HG02571 (cell line): Measurements from ENCODE around the gene NRROS.
"Not testable (repeated sequence)": the region's sequence is repeated elsewhere in the genome, so short reads cannot be mapped to it uniquely, and the experiment has no call there.

ENCODE experiments used
- ATAC-seq: cut with Tn5 transposase; IDR thresholded peaks from one replicate; pipeline ENCODE4 v1.9.1; 2021; ENCODE audit warnings: mild to moderate bottlenecking, moderate library complexity; ENCODE audit not compliant: unreplicated experiment

NRROS gene

DNA sequence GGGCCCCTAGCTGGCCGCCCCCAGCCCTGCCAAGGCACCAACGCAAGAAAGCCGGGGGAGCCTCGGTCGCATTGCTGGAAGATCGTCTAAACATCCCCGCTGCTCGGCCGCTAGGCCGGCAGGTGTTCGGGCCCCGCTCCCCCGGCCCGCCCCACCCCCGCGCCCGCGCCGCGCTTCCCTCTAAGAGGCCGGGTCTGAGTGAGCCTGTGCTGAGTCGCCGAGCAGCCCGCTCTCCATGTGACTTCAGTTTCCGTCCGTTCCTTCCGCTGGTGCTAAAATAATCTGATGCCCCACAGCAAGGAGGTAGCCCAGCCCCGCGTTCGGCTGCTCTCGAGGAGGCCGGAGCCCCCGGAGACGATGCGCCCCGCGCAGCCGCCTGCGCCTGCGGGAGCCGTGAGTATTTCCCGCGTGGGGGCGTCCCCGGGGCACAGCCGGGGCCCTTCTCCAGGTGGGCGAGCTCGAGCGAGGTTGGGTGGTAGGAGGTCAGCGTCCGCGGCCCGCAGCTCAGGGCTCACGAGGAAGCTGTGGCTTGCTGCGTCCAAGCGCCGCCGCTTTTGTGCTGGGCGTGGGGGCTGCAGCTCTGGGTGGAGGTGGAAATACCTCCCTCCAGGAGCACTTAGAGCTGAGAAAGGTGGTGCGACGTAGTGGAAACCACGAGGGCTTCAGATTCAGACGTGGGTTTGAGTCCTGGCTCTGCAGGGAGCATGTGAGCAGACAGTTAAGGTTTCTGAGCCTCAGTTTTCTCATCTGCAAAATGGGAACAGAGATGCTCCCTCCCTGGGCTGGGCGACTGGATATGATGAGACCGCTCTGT lies at the start of gene NRROS:
Gene NRROS, plus strand, starts transcription at position 212 of the 814 bp plus-strand sequence. CDS start 14,846 bp downstream, outside the sequence.
- ATAC-seq, result peak; percentile 36

GRCh38 chr3:196590279-196590678 lies 49.2 kb upstream of the NRROS start:
- no peak for ATAC-seq

DNA sequence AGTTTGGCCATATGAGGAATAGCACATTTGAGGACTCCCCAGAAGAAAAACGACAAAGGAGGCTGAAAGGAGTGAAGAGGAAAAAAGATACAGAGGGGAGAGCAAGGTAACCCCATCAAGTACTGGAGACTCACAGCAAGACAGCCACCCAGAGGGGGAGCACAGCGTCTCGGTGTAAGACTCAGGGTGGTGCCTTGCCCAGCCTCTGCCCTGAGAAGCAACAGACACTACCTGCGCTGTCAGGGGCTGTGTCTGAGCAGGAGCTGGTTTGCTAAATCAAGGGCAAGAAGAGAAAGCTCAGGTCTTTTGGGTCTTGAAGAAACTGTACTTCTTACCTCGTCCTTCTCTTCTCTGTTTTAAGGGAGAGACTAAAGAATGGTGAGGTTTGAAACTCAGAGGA lies 43.1 kb upstream of the NRROS start:
- ATAC-seq, result no peak

GRCh38 chr3:196597971-196598733 lies 41.3 kb upstream of the NRROS start:
- not testable (repeated sequence) for ATAC-seq

DNA sequence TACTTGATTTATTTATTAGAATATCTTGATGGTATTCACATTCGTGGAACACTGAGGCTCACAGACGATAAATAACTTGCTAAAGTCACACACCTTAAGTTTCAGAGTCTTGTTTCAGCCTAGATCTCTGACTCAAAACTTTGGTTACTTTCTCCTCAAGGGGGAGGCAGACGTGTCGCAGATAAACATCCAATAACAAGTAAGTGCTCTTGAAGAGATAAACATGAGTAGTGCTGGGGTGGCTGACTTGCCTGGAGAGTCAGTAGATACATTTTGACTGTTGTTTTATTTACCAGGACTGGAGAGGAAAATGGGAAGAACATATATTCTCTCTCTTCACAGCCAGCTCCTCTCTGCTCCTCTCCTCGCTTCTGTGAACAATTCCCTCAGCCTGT lies 39.8 kb upstream of the NRROS start:
- ATAC-seq, result no peak

GRCh38 chr3:196600359-196600758 lies 39.1 kb upstream of the NRROS start:
- ATAC-seq, result no peak

DNA sequence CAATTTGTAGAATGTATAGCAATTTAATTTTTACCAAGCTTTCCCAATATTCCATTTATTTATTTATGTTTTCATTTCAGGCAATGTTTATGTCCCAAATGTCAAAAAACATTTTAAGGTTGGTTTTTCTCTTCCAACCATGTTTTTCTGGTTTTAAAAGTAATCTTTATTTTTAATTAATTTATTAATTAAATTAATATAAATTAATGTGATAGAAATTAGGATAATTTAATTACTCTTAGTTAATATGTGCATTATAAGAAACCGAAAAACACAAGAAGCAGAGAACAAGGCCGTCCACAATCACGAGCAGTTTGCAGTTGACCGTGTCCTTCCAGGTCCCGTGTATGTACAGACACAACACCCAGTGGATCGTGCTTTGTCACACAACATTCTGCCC lies 36.8 kb upstream of the NRROS start:
- ATAC-seq, result no peak

DNA sequence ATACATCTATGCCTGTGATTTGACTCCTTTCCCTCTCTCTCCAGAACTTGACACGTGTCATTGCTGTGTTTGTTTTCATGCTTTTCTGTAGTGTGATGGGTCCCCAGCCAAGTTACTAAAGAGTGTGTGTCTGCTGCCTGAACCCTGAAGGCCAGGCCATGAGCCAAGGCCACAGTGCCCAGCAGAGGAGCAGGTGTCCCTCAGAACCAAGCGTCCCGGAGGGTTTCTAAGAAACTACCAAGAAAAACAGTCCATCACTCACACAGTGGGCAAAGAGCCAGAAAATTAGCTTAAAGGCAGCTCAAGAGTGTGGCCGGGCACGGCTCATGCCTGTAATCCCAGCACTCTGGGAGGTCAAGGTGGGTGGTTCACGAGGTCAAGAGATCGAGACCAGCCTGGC lies 35.8 kb upstream of the NRROS start:
- ATAC-seq, result no peak

DNA sequence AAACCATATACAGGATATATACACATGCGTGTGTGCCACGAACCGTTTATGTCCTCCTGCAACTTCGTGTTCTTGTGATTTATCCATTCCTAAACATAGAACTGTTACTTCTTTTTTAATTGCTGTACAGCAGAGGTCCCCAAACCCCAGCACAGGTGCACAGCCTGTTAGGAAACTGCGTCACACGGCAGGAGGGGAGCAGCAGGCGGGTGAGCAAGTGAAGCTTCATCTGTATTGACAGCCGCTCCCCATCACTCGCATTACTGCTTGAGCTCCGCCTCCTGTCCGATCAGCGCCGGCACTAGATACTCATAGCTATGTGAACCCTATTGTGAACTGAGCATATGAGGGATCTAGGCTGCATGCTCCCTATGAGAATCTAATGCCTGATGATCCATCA lies 34.9 kb upstream of the NRROS start:
- ATAC-seq, result no peak

GRCh38 chr3:196608693-196609092 lies 30.8 kb upstream of the NRROS start:
- ATAC-seq, result no peak

DNA sequence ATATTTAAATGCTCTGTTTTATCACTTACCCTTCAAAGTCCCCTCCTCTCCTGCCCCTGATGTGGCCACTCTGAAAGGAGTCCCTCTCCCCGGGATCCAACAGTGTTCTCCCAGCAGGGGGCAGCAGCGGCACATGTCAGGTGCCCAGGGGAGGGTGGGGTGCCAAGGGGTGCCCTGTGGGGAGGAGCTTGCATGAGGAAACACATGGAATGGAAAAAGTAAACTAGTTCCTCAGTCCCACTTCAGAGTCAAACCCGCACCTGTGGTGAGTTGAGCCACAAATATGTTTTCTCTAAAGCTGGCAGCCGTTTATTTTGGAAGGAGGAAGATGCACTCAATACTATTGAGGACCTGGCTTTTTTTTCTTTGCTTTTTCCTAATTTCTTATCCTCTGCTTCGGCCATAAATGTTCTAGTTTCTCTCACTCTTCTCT lies 30.1 kb upstream of the NRROS start:
- peak; percentile 56 for ATAC-seq

DNA sequence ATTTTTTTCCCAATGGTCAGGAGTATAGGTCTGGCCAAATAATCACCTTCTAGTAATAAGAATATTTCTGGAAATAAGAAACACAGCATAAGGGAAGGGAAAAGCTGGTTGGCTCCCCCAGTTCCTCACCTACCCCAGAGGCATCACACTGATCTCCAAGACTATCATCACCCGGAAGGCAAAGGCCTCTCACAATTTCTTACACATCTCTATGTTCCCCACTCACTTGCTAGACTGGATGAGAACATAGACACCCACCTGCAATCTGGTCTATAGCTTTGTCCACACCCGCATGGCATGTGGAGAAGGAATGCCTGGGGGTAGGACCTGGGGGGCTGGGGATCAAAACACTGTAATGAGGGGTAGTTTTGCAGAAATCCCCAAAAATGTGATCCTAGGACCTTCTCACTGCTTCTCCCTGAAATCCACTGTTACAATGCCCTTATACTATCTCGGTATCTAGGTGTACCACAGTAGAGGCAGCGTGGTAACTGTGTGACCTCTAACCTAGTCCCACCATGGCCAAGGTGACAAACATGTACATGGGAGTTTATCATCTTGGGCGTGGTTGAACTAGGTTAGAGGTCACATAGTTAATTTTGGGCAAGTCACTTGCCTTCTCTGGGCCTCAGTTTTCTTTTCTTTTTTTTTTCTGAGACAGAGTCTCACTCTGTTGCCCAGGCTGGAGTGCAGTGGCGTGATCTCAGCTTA lies 29.5 kb upstream of the NRROS start:
- no peak for ATAC-seq

DNA sequence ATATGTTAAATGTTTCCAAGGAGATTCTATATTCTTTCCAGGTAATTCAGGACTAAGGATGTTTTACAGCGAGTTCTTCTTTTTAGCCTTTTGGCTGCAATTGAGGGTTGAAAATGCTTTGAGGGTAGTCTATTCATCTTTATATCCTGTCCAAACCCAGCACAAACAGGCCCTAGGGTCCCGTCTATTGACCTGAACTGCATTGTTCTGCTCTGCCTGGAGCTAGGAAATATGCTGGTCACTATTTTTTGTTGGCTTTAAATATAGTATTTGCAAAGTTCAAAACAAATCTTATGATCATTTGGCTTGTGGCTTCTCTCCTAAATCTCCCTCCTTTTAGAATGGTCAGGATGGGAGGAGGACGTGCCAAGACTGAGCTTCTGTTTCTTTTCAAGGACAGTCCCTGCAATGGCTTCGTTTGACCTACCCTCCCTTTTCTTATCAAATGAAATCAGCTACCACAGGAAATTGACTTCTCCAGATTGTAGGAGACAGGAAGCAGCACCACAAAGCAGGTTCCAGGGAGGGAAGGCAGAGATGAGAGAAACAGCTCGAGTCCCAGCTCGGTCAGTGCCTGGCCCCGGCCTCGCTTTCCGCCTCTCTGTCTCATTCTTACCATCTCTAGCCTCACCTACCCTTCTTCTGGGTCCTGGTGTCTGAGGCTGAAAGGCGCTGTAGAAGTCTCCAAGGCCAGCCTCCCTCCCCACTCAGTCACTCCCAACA lies 27.6 kb upstream of the NRROS start:
- no peak for ATAC-seq

DNA sequence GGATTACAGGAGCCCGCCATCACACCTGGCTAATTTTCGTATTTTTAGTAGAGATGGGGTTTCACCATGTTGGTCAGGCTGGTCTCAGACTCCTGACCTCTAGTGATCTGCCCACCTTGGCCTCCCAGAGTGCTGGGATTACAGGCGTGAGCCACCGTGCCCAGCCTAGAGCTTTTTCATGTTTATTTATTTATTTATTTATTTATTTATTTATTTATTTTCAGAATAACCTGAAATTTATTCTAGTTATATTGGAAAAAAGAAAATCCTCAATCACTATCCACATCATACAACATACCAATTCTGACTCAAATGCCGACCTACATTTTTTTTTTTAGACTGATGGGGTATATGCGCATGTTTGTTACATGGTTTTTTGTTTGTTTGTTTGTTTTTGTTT lies 24.3 kb upstream of the NRROS start:
- not testable (repeated sequence) for ATAC-seq

GRCh38 chr3:196617256-196617655 lies 22.2 kb upstream of the NRROS start:
- ATAC-seq, result no peak

DNA sequence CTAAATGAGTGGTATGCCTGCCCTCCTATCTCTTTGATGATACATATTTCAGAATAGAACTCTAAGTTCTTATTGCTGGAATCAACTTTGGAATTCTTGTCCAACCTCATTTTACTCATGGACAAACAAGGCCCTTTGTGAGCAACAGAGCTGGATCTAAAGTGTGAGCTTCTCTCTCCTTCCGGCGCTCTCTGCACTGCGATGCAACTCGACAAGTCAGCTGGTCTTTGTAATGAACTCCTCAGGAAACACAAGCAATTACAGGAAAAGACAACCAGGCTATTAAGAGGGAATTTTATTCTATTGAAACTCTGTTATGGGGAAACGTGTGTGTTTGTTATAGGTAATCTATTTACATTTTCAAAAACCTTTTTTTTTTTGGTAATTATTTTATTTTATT lies 20.3 kb upstream of the NRROS start:
- ATAC-seq, result no peak

- not testable (repeated sequence) for ATAC-seq
Observed at GRCh38 chr3:196619627-196620026, 19.9 kb upstream of the NRROS start.

DNA sequence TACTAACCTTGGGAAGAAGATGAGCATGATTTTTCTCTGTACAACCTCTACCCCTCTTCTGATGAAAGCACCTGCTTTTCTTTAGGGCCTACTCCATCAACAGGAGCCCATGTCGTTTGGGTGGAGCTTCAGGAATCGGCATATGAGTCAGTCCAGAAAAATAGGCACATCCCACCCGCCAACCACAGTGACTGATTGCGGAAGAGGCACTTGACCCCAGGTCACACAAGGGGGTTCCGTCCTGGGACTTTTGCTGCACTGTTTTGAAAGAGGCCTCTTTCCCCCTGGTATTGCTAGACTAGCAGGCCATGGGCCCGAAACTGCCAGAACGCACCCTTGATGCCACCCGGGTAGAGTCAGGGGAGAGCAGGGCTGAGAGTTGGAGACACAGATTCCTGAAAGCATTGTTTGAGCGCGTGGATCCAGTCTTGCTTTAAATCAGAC lies 19.3 kb upstream of the NRROS start:
- ATAC-seq, result peak; percentile 65

DNA sequence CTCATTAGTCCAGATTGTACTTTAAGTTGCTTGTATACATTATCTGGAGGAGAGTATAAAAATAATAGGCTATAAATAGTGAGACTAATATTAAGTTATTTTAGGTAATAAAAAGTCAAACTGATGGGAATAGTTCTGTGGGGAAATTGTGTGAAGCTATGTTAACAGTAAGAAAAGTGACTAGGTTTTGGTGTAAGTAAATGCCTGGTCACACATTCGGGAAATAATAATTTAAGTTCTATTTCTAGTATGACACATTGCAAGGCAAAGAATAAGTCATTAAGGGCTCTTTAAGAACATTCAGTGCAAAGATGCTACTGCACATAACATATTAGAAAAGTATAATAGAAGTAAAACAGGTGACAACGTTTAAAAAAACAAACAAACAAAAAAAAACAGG lies 18.8 kb upstream of the NRROS start:
- no peak for ATAC-seq

DNA sequence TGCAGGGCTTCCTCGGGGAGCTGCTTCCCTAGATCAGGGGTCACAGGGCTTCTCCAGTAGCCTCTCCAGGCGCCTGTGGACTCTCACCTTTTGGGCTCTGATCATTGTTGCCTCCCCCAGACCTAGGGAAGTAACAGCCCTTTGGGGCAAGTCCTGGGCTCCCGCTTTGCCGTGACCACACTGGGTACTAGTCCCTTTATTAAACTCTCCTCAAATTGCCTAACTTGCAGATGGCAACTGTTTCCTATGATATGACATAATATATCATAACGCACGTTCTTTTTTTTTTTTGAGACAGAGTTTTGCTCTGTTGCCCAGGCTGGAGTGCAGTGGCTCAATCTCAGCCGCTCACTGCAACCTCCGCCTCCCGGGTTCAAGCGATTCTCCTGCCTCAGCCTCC lies 17.9 kb upstream of the NRROS start:
- no peak for ATAC-seq
